Stimulated activated CD8-positive, alpha-beta memory T cell treated with anti-CD3 and anti-CD28 coated beads, Interleukin-4, amount 100 ng/mL, for 4 hours (primary cell): ENCODE measurements around the gene TAS2R4.
"Not testable (repeated sequence)": the region's sequence is repeated elsewhere in the genome, so short reads cannot be mapped to it uniquely, and the experiment has no call there.

Experiments used
- DNase-seq, 2 donors: peaks; one replicate each; pipeline ENCODE4 v3.0.0-alpha.2; 2020; ENCODE audit warnings: low read depth in 2 of 2, low spot score in 1 of 2

TAS2R4 gene

DNA sequence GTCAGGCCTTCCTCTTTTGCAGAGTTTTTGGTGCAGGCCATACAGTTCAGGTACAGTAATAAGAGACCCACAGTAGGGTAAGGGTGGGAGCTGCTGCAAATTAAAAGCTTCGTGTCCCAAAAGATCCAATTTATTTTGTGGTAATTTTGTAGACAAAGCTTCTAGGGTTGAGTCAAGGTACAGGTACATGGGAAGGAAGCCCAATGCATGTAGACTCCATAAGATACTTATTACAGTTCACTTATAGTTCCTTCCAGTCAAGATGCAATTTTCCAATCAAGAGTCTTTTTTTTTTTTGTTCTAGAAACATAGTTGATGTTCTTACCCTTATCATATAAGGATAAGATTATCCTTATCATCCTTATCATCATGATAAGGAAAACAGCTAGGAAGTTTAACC, at the start of gene TAS2R4:
TSS of gene TAS2R4 (plus strand) at position 301 of the 400 bp plus-strand sequence. CDS start 1,815 bp downstream, outside the sequence.
- no peak for DNase-seq

- DNase-seq = no peak
These were observed 47.5 kb upstream of the TAS2R4 start for GRCh38 chr7:141729020-141729419.

GRCh38 chr7:141731476-141732149, 44.9 kb upstream of the TAS2R4 start:
- DNase-seq = no peak

GRCh38 chr7:141737118-141737835, 39.2 kb upstream of the TAS2R4 start:
- DNase-seq = no peak

- DNase-seq = peak; percentile 81 to 83
These were observed 38.5 kb upstream of the TAS2R4 start, which contains the start of gene SSBP1 for GRCh38 chr7:141737836-141738591. SSBP1 (plus strand) TSS chr7:141738358; CDS start chr7:141739167, 809 bp downstream.

DNA sequence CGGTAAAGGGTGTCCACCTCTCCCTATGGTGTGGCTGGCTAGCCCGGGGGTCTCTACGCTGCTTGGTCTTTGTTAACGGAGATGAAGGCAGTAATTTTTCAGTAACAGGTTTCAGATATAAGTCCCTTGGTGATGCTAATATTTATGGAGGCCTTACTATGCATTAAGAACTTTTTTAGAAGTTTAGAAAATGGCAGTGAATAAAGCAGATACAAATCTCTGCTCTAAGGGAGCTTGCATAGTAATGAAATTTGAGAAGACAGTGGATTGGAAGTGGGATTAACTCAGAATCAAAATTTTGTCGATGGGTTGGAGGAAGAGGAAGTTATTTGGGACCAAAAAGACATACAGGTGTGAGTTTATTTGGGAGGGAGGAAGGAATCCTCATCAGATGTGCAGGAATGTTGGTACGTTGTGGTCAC, 37.9 kb upstream of the TAS2R4 start:
- no peak for DNase-seq

DNA sequence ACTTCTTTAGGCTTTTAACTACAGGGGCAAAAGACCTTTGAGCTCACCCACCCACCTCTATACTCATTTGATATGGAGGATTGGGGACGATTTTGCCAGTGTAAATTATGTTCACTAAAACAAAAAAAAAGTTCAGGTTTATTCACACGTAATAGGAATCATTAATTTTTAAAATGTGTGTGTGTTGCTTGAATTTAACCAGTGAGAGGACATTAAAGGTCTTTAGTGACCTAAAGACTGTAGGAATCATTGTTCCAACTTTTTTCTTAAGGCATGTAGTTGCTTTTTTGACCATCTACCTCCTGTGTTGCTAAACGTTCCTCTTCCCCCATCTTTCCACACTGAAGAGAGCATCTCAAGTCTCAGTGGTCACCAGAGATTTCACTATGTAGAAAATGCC, 37.2 kb upstream of the TAS2R4 start:
- no peak for DNase-seq

GRCh38 chr7:141742229-141742628, 34.2 kb upstream of the TAS2R4 start:
- no peak for DNase-seq

DNA sequence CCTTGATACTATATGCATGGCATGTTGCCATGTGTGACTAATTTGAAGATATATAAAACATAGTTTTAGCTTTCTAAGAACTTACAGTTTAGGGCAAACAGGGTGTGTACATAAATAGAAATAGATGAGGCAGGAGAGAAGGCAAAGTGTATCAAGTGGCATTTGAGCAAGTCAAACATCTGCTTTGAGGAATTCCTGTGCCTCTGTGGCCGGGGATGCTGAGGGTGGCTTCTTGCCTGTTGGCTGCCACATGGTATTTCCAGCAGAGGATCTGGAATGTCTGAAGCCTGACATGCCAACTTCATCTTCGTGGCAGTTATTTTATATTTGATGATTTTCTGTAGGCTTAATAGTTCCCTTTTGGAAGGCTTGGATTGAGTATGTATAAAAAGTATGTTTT, 32.3 kb upstream of the TAS2R4 start:
- DNase-seq = no peak

DNA sequence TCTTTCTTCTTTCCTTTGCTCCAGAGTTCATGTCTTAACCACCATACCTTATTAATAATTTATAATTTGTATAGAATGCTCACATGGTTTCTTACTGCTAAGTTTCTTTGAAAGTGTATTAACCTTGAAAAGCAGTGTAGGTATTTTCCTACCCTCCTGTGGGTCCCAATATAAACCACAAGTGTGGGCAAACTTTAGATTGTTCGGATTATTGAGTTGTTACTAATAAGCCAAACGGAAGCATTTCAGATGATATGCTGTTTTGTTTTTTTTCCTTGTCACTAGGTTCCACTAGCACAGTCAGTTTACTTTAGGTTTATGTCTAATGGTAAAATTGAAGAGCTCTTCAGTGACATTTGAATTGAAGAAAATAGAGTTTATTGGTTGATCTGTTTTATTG, 28.1 kb upstream of the TAS2R4 start:
- no peak for DNase-seq

- DNase-seq = not testable (repeated sequence)
These were observed 24.6 kb upstream of the TAS2R4 start for GRCh38 chr7:141751904-141752303.

- no peak for DNase-seq
These were observed 23.8 kb upstream of the TAS2R4 start for GRCh38 chr7:141752634-141753033.

- no peak for DNase-seq
These were observed 21.5 kb upstream of the TAS2R4 start for GRCh38 chr7:141754939-141755338.

GRCh38 chr7:141763797-141764196, 12.7 kb upstream of the TAS2R4 start, which contains the start of gene TAS2R3:
TAS2R3 (plus strand) TSS chr7:141764097; CDS start chr7:141764159, 62 bp downstream.
- no peak for DNase-seq

DNA sequence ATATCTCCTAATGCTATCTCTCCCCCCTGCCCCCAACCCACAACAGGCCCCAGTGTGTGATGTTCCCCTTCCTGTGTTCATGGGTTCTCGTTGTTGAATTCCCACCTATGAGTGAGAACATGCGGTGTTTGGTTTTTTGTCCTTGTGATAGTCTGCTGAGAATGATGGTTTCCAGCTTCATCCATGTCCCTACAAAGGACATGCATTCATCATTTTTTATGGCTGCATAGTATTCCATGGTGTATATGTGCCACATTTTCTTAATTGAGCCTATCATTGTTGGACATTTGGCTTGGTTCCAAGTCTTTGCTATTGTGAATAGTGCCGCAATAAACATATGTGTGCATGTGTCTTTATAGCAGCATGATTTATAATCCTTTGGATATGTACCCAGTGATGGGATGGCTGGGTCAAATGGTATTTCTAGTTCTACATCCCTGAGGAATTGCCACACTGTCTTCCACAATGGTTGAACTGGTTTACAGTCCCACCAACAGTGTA, 6.3 kb upstream of the TAS2R4 start:
- not testable (repeated sequence) for DNase-seq

DNA sequence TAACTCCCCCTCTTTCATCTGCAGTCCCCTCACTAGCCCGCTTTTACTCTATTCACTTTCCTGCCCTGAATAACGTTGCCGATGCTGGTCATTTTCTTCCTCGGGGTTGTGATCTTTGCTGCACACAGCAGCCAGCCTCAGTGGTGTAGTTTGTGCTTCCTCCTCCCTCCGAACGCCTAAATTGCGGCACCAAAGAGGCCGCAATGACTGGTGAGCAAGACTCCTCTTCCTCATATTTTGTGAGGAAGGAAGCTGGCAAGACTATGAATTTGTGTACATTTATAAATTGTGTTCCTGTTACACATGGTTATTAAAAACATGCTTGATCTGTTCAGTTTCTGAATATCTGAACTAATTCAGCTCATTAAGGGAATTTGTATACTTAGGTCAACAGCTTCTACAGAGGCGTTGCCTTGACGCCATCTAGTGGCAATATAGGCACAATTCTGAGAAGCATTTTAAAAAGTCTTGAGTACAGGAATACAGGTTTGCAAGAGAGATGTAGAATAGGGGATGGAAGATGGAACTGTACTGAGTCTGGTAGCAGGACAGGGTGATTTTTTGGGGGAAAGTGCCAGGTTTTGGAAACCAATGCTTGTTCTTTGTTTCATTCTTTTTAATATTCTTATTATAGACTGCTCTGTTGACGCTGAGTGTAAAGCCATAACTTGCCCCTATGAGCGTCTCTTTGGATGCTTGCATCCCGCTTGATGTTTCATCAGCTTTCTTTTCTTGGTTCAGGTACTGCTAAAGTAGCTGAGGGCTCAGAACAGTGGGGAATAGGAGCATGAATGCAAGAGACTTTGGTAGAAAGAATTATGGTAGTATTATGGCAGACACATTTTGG, 9.5 kb downstream of the TAS2R4 start:
- DNase-seq = no peak

DNA sequence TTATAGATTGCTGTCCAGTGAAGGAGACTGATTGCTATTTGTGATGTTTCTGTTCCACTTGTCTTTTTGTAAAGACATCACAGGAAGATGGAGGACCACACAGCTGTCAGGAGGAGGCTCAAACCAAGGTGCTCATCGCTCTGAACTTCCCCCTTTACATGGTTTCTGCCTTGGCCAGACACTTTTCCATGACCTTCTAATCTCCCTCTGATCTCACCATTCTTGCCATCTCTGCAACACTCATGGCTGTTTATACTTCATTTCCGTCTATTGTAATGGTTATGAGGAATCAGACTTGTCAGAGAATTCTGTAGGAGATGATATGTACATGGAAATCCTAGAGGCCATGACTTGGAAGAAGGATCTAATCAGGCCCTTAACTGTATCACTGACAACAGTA, 11.8 kb downstream of the TAS2R4 start:
- DNase-seq = no peak

DNA sequence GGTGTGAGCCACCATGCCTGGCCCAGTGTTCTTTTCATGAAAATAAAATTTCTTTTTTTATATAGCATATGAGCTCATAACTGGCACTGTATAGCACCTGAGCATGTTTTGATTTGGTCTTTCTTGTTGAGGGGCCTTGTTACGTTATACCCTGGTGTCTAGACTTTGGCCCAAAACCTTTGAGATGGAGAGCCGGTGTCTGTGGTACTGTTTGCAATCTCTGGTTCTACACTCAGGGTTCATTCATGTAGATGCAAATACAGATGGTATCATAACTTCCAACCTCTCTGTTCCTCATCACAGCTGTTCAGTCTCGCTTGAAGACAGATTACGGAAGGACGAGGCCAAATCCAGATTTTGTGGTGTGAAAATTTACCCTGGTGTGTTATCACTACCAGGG, 13.4 kb downstream of the TAS2R4 start, which contains the start of gene TAS2R5:
TSS of gene TAS2R5 (plus strand) at position 301 of the 400 bp plus-strand sequence. CDS start 145 bp downstream, outside the sequence.
- DNase-seq = no peak

DNA sequence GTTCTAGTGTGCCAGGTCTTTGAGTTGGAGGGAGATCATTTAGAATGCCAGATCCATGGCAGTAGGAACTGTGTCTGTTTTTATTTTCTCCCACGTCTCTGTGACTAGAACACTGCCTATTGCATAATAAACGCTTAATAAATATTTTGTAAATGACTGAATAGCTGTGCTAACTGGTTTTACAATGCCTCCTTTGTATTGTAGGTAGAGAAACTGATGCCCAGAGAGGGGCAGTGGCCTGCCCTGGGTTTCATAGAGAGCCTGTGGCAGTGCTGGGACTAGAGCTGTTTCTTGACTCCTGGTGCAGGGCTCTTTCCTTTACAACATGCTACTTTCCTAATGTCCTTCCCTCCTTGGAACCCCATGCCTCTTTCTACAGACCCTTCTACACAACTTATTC, 16.1 kb downstream of the TAS2R4 start:
- no peak for DNase-seq

DNA sequence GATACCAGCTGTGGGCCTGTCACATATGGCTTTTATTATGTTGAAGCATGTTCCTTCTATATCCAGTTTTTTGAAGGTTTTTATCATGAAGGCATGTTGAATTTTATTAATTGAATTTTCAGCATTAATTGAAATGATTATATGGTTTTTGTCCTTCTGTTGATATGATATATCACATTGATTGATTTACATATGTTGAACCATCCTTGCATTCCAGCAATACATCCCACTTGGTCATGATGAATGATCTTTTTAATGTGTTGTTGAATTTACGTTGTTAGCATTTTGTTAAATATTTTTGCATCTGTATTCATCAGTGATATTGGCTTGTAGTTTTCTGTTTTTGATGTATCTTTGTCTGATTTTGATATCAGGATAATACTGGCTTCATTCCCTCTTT, 43.6 kb downstream of the TAS2R4 start:
- DNase-seq = no peak
